ENCODE data around the gene EFNA2. TPM values are rescaled to one million over a fixed set of nuclear protein-coding genes. Genes with fewer than 3 reads are reported as not detected.

The EFNA2 gene
- total and polyA plus RNA-seq, 2 experiments from 2014 or later = 0.34 to 13.0 TPM

- no peak overlapping the region for H3K4me3 ChIP-seq
- TF ChIP-seq CTCF (IDR thresholded peaks at IDR 0.05; ENCODE audit: low read depth, low read length) = no peak
- H3K36me3 ChIP-seq = no peaks in the 10 kb centered on the region
- peaks cover 7% of the 10 kb centered on the region for H3K27me3 ChIP-seq
- no peaks in the 10 kb centered on the region for H3K4me1 ChIP-seq (ENCODE audit: low read depth)
- DNase-seq (ENCODE audit: low read depth in 1 of 2, low spot score in 1 of 2) = no peak
- no peaks in the 10 kb centered on the region for H3K9me3 ChIP-seq (ENCODE audit: low read depth)
- H3K27ac ChIP-seq = no peak overlapping the region
Observed at GRCh38 chr19:1321539-1321938, 35.9 kb downstream of the EFNA2 start.

- Histone ChIP-seq H3K4me3 (no peak overlapping the region), H3K9me3 (ENCODE audit: low read depth) (no peaks in the 10 kb centered on the region), H3K36me3 (no peaks in the 10 kb centered on the region), H3K4me1 (ENCODE audit: low read depth) (no peaks in the 10 kb centered on the region), H3K27me3 (no peaks in the 10 kb centered on the region), H3K27ac (no peak overlapping the region)
- DNase-seq (ENCODE audit: low read depth in 1 of 2, low spot score in 1 of 2) = no peak
- no peak for TF ChIP-seq CTCF (IDR thresholded peaks at IDR 0.05; ENCODE audit: low read depth, low read length)
Observed at GRCh38 chr19:1322198-1322981, 36.7 kb downstream of the EFNA2 start.

GRCh38 chr19:1324249-1324805, 38.7 kb downstream of the EFNA2 start:
- TF ChIP-seq CTCF (IDR thresholded peaks at IDR 0.05; ENCODE audit: low read depth, low read length) = no peak
- Histone ChIP-seq H3K9me3 (ENCODE audit: low read depth) (no peaks in the 10 kb centered on the region), H3K4me3 (no peak overlapping the region), H3K27ac (no peak overlapping the region), H3K4me1 (ENCODE audit: low read depth) (no peaks in the 10 kb centered on the region), H3K36me3 (no peaks in the 10 kb centered on the region), H3K27me3 (no peaks in the 10 kb centered on the region)
- no peak for DNase-seq (ENCODE audit: low read depth in 1 of 2, low spot score in 1 of 2)

- Histone ChIP-seq H3K4me3 (peak overlapping the region; percentile 19), H3K9me3 (ENCODE audit: low read depth) (no peaks in the 10 kb centered on the region), H3K27me3 (no peaks in the 10 kb centered on the region), H3K4me1 (ENCODE audit: low read depth) (no peaks in the 10 kb centered on the region), H3K36me3 (no peaks in the 10 kb centered on the region), H3K27ac (no peak overlapping the region)
- no peak for TF ChIP-seq CTCF (IDR thresholded peaks at IDR 0.05; ENCODE audit: low read depth, low read length)
- DNase-seq (ENCODE audit: low read depth in 1 of 2, low spot score in 1 of 2) = peak; percentile 73 to 84
Observed at GRCh38 chr19:1324806-1325567, 39.3 kb downstream of the EFNA2 start.

GRCh38 chr19:1325568-1326294, 40.1 kb downstream of the EFNA2 start:
- TF ChIP-seq CTCF (IDR thresholded peaks at IDR 0.05; ENCODE audit: low read depth, low read length) = no peak
- Histone ChIP-seq H3K36me3 (no peaks in the 10 kb centered on the region), H3K4me1 (ENCODE audit: low read depth) (no peaks in the 10 kb centered on the region), H3K4me3 (peak overlapping the region; percentile 19), H3K27ac (no peak overlapping the region), H3K9me3 (ENCODE audit: low read depth) (no peaks in the 10 kb centered on the region), H3K27me3 (no peaks in the 10 kb centered on the region)
- DNase-seq (ENCODE audit: low read depth in 1 of 2, low spot score in 1 of 2) = no peak
